Right atrium auricular region (tissue), 2 donors: ENCODE data around the gene ADGRG2. TPM values are rescaled to one million over a fixed set of nuclear protein-coding genes. Genes with fewer than 3 reads are reported as not detected.

Experiments used
- DNase-seq: peaks from one replicate; pipeline ENCODE4 v3.0.0-alpha.2; 2019; ENCODE audit warnings: low spot score
- H3K27ac ChIP-seq, 2 donors: fragments of 200-600 bp; sonication (generic); 1 replicate in 1 of 2; 2 replicates in 1 of 2; pipeline ENCODE4 v1.5.1; 2016 to 2019
- H3K27me3 ChIP-seq, 2 donors: fragments of 200-600 bp; sonication (generic); one replicate each; pipeline versions ENCODE4 v1.5.1 to v1.6.0; 2017 to 2019
- H3K36me3 ChIP-seq: fragments of 200-600 bp; sonication (generic); one replicate; pipeline ENCODE4 v1.5.1; 2016
- H3K4me1 ChIP-seq, 2 donors: fragments of 200-600 bp; sonication (generic); one replicate each; pipeline versions ENCODE4 v1.5.1 to v1.6.0; 2017 to 2019
- H3K4me3 ChIP-seq, 2 donors: fragments of 200-600 bp; sonication (generic); 1 replicate in 1 of 2; 2 replicates in 1 of 2; pipeline ENCODE4 v1.5.1; 2017 to 2019; ENCODE audit warnings: mild to moderate bottlenecking in 1 of 2, moderate library complexity in 1 of 2
- H3K9me3 ChIP-seq, 2 donors: fragments of 200-600 bp; sonication (generic); one replicate each; pipeline ENCODE4 v1.5.1; 2019
- total RNA-seq, 2 donors: library from RNA; depleted of rRNA; stranded (reverse); fragments of >200 nt; gene quantifications; one replicate each; pipeline ENCODE4 v1.1.0, GENCODE V29; 2016
- TF ChIP-seq, protein P1 (sequence below), 2 donors: fragments of 200-600 bp; sonication (generic); IDR thresholded peaks; one replicate each; pipeline ENCODE4 v1.5.1; 2019; ENCODE audit warnings: antibody characterized with exemption in 2 of 2

ADGRG2 gene, protein sequence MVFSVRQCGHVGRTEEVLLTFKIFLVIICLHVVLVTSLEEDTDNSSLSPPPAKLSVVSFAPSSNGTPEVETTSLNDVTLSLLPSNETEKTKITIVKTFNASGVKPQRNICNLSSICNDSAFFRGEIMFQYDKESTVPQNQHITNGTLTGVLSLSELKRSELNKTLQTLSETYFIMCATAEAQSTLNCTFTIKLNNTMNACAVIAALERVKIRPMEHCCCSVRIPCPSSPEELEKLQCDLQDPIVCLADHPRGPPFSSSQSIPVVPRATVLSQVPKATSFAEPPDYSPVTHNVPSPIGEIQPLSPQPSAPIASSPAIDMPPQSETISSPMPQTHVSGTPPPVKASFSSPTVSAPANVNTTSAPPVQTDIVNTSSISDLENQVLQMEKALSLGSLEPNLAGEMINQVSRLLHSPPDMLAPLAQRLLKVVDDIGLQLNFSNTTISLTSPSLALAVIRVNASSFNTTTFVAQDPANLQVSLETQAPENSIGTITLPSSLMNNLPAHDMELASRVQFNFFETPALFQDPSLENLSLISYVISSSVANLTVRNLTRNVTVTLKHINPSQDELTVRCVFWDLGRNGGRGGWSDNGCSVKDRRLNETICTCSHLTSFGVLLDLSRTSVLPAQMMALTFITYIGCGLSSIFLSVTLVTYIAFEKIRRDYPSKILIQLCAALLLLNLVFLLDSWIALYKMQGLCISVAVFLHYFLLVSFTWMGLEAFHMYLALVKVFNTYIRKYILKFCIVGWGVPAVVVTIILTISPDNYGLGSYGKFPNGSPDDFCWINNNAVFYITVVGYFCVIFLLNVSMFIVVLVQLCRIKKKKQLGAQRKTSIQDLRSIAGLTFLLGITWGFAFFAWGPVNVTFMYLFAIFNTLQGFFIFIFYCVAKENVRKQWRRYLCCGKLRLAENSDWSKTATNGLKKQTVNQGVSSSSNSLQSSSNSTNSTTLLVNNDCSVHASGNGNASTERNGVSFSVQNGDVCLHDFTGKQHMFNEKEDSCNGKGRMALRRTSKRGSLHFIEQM
- 1 to 10 TPM in 1 of 2 donors, under 1 TPM in 1; 0.67 to 2.3 TPM for total RNA-seq

DNA sequence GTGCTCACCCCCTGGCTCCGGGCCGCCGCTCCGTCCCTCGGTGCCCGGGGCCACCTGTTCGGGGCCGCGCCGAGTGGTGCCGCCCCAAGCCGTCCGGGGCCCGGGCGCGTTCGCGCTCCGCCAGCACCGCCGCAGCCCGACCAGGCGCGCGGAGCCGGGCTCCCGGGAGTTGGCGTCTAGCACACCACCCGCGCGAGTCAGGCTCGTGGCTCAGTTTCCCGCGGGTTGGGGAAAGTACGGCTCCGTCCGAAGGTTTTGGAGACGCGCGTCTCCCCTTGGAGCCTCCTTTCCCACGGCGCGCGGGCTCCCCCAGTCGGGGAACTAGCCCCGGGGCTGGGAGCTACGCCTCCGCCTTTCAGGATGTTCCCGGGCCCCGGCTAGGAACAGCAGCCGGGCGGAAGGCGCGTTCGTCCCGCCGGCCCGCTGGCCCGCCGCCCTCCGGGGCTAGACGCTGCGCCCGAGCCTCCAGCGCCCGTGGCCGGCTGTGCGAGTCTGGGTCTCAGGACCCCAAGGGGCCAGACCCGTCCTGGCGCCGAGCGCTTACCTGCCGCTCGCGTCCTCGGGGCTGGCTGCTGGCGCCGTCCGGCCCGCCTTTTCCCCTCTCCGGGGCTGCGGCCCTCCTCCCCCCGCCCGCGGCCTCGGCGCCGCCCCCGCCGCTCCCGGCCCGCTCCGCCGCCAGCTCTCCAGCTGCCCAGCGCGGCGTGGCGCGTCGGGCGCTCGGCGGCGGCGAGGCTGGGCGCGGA, at the start of gene ADGRG2:
Gene ADGRG2, minus strand, starts transcription at position 571 of the 743 bp plus-strand sequence. CDS start 53,634 bp downstream, outside the sequence.
- TF ChIP-seq, protein P1, sequence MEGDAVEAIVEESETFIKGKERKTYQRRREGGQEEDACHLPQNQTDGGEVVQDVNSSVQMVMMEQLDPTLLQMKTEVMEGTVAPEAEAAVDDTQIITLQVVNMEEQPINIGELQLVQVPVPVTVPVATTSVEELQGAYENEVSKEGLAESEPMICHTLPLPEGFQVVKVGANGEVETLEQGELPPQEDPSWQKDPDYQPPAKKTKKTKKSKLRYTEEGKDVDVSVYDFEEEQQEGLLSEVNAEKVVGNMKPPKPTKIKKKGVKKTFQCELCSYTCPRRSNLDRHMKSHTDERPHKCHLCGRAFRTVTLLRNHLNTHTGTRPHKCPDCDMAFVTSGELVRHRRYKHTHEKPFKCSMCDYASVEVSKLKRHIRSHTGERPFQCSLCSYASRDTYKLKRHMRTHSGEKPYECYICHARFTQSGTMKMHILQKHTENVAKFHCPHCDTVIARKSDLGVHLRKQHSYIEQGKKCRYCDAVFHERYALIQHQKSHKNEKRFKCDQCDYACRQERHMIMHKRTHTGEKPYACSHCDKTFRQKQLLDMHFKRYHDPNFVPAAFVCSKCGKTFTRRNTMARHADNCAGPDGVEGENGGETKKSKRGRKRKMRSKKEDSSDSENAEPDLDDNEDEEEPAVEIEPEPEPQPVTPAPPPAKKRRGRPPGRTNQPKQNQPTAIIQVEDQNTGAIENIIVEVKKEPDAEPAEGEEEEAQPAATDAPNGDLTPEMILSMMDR (IDR thresholded peaks at IDR 0.05): no peak
- peak within 1 kb of the TSS in 1 of 2 donors; percentile 13 for H3K27ac ChIP-seq
- no peaks in the 10 kb centered on the region for H3K36me3 ChIP-seq
- no peaks in the 10 kb centered on the region for H3K9me3 ChIP-seq
- peak within 1 kb of the TSS; percentile 33 to 51 for H3K4me3 ChIP-seq
- H3K4me1 ChIP-seq: no peaks in the 10 kb centered on the region
- no peak for DNase-seq
- H3K27me3 ChIP-seq: no peaks in the 10 kb centered on the region

DNA sequence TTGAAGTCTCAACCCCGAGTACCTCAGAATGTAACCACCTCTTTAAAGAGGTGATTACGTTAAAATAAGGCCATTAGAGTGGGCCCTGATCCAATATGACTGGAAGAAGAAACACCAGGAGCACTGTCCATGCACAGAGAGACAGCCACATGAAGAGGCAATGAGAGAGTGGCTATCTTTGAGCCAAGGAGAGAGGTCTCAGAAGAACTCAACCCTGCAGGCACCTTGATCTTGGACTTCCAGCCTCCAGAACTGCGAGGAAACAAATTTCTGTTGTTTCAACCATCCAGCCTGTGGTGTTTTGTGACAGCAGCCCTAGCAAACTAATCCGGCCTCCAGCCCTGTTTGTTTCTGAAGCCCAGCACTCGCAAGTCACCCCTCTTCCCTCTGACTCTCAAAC, 46.3 kb upstream of the ADGRG2 start:
- H3K4me1 ChIP-seq: no peaks in the 10 kb centered on the region
- no peaks in the 10 kb centered on the region for H3K9me3 ChIP-seq
- no peak for DNase-seq
- no peak overlapping the region for H3K4me3 ChIP-seq
- H3K27ac ChIP-seq: no peak overlapping the region
- H3K27me3 ChIP-seq: no peaks in the 10 kb centered on the region
- no peaks in the 10 kb centered on the region for H3K36me3 ChIP-seq
- TF ChIP-seq, protein P1 (IDR thresholded peaks at IDR 0.05): no peak

DNA sequence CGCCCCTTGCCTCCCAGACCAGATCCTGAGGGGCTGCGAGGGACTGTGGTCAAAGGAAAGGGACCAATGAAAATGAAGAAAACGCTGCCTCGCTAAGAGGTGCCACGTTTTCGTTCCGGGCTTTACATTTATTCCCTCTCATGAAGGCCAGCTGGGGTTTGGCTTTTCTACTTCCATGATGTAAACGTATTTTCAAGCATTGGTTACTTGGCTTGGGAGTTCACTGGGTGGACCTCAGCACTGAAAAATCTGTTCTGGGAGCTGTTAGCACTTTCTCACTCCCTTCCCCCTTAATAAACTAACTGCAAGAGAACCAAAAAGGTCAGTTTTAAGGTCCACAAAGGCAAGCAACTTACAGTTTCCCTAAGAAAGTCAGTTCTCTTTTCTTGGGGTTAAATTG, 40.6 kb upstream of the ADGRG2 start:
- no peak overlapping the region for H3K27ac ChIP-seq
- no peak overlapping the region for H3K4me3 ChIP-seq
- no peaks in the 10 kb centered on the region for H3K36me3 ChIP-seq
- H3K4me1 ChIP-seq: no peaks in the 10 kb centered on the region
- no peaks in the 10 kb centered on the region for H3K27me3 ChIP-seq
- no peak for DNase-seq
- TF ChIP-seq, protein P1 (IDR thresholded peaks at IDR 0.05): no peak
- no peaks in the 10 kb centered on the region for H3K9me3 ChIP-seq

DNA sequence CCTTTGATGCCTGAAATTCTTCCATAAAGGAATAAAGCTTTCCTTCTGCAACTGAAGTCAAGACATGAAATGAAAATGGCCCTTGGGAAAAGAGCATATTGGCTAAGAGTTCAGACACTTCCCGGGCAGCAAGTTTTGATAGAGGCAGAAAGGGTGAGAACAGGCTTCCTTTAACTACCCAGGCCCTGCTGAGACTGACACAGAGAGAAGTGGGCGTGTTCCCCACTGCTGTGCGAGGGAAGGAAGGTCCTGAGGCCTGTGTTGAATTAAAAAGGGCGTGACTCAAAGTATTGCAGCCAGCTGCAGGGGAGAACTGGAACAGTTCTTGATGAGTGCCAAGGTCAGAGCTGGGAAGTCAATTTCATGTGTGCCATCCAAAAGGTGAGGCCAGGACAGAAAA, 33.9 kb upstream of the ADGRG2 start:
- Histone ChIP-seq H3K27me3 (no peaks in the 10 kb centered on the region), H3K4me1 (no peaks in the 10 kb centered on the region), H3K4me3 (no peak overlapping the region), H3K36me3 (no peaks in the 10 kb centered on the region), H3K27ac (no peak overlapping the region), H3K9me3 (no peaks in the 10 kb centered on the region)
- TF ChIP-seq, protein P1 (IDR thresholded peaks at IDR 0.05): no peak
- DNase-seq: no peak

DNA sequence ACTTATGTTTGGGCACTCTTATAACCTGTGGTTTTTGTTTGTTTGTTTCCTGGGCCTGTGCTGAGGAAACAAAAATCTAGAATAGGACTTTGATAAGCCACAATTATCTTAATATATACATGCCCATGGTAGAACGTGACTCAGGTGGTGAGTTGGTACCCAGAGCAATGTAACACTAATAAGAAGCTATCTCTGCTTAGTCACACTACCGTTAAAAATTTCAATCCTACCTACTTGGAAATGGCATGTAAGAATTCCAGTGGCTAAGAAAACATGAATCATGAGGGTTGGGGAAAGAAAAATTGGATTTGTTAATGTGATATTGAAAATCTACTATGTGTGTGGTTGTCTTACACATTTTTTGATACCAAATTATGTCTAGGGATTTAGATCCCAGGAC, 30.5 kb upstream of the ADGRG2 start:
- Histone ChIP-seq H3K4me1 (no peaks in the 10 kb centered on the region), H3K27me3 (no peaks in the 10 kb centered on the region), H3K9me3 (no peaks in the 10 kb centered on the region), H3K36me3 (no peaks in the 10 kb centered on the region), H3K4me3 (no peak overlapping the region), H3K27ac (no peak overlapping the region)
- TF ChIP-seq, protein P1 (IDR thresholded peaks at IDR 0.05): no peak
- no peak for DNase-seq
